Fibroblast of pulmonary artery (primary cell): Measurements from ENCODE around the gene MTMR2.
A peak's percentile ranks its signal among the peaks of the same experiment; 100 is the strongest.

Source experiments
- DNase-seq: peaks from one replicate; pipeline ENCODE4 v3.0.0-alpha.2; 2010; ENCODE audit warnings: low read depth
- H3K4me3 ChIP-seq: replicated peaks from 2 replicates; pipeline ENCODE4 v1.5.1; 2011; ENCODE audit warnings: low read depth, mild to moderate bottlenecking, control low read depth, low read length, moderate library complexity
- CTCF ChIP-seq: IDR thresholded peaks from 2 replicates; pipeline ENCODE4 v1.5.1; 2011; ENCODE audit warnings: mild to moderate bottlenecking, control low read depth, low read length, inconsistent platforms; ENCODE audit errors: missing control alignments

The MTMR2 gene

GRCh38 chr11:95891423-95892170 is 32.3 kb downstream of the MTMR2 start:
- H3K4me3 ChIP-seq: no peak overlapping the region
- peak; percentile 26 for DNase-seq
- TF ChIP-seq CTCF: no peak

GRCh38 chr11:95888852-95889251 is 35.1 kb downstream of the MTMR2 start:
- DNase-seq: no peak
- TF ChIP-seq CTCF: no peak
- H3K4me3 ChIP-seq: no peak overlapping the region

- TF ChIP-seq CTCF: no peak
- no peak overlapping the region for H3K4me3 ChIP-seq
- DNase-seq: no peak
These were observed 35.5 kb downstream of the MTMR2 start for GRCh38 chr11:95888439-95888838.

GRCh38 chr11:95886462-95886861 is 37.4 kb downstream of the MTMR2 start:
- TF ChIP-seq CTCF: no peak
- no peak overlapping the region for H3K4me3 ChIP-seq
- no peak for DNase-seq

- no peak for TF ChIP-seq CTCF
- no peak overlapping the region for H3K4me3 ChIP-seq
- no peak for DNase-seq
These were observed 39.1 kb downstream of the MTMR2 start for GRCh38 chr11:95884802-95885201.

- no peak overlapping the region for H3K4me3 ChIP-seq
- no peak for TF ChIP-seq CTCF
- DNase-seq: peak; percentile 59
These were observed 39.5 kb downstream of the MTMR2 start for GRCh38 chr11:95884376-95884775.

- DNase-seq: peak; percentile 29
- no peak overlapping the region for H3K4me3 ChIP-seq
- no peak for TF ChIP-seq CTCF
These were observed 40.5 kb downstream of the MTMR2 start for GRCh38 chr11:95883381-95883780.
